Tibial nerve (tissue), 4 donors: ENCODE data around the gene ARID4B. TPM values are rescaled to one million over a fixed set of nuclear protein-coding genes. Genes with fewer than 3 reads are reported as not detected.
A peak's percentile ranks its signal among the peaks of the same experiment; 100 is the strongest.
"Not testable (repeated sequence)": the region's sequence is repeated elsewhere in the genome, so short reads cannot be mapped to it uniquely, and the experiment has no call there.

Experiments
- DNase-seq, 2 donors: peaks; one replicate each; pipeline ENCODE4 v3.0.0-alpha.2; 2019; ENCODE audit warnings: low spot score in 2 of 2
- H3K27ac ChIP-seq, 4 donors: fragments of 200-600 bp; sonication (generic) in 3 of 4; one replicate each; pipeline ENCODE4 v1.5.1; 2017 to 2019; ENCODE audit warnings: mild to moderate bottlenecking in 1 of 4
- H3K27me3 ChIP-seq, 2 donors: fragments of 200-600 bp; sonication (generic) in 1 of 2; one replicate each; pipeline versions ENCODE4 v1.5.1 to v1.6.0; 2017 to 2019
- H3K36me3 ChIP-seq, 3 donors: fragments of 200-600 bp; sonication (generic); one replicate each; pipeline ENCODE4 v1.5.1; 2018 to 2019
- H3K4me1 ChIP-seq, 4 donors: fragments of 200-600 bp; sonication (generic) in 3 of 4; one replicate each; pipeline ENCODE4 v1.5.1; 2017 to 2019
- H3K4me3 ChIP-seq, 4 donors: fragments of 200-600 bp; sonication (generic) in 3 of 4; one replicate each; pipeline ENCODE4 v1.5.1; 2017 to 2019; ENCODE audit warnings: mild to moderate bottlenecking in 1 of 4, moderate library complexity in 1 of 4
- H3K9me3 ChIP-seq, 4 donors: fragments of 200-600 bp; sonication (generic) in 3 of 4; one replicate each; pipeline ENCODE4 v1.5.1; 2017 to 2019
- EP300 ChIP-seq, 2 donors: sonication (generic); formaldehyde crosslinking; IDR thresholded peaks; one replicate each; pipeline ENCODE4 v1.6.1; 2017; ENCODE audit warnings: antibody characterized with exemption in 2 of 2, mild to moderate bottlenecking in 1 of 2
- POLR2A ChIP-seq, 2 donors: fragments of 450-650 bp; IDR thresholded peaks; one replicate each; pipeline ENCODE4 v1.6.1; 2017; ENCODE audit warnings: antibody characterized with exemption in 2 of 2, mild to moderate bottlenecking in 2 of 2, moderate library complexity in 2 of 2
- WGBS, 2 donors: methylation state at CpG; one replicate each; pipeline ENCODE4 v1.1.5; 2018; 5-methylcytosine and 5-hydroxymethylcytosine counted together
- total RNA-seq, 4 donors: library from RNA; depleted of rRNA; stranded (reverse); fragments of >200 nt; gene quantifications; one replicate each; pipeline ENCODE4 v1.1.0, GENCODE V29; 2016
- TF ChIP-seq, protein P1 (sequence below), 5 experiments: fragments of 200-600 bp in 3 of 5; fragments of 450-650 bp in 2 of 5; sonication (generic) in 3 of 5; IDR thresholded peaks; one replicate each; pipeline ENCODE4 v1.5.1; 2016 to 2019; ENCODE audit warnings: antibody characterized with exemption in 5 of 5, mild to moderate bottlenecking in 3 of 5, moderate library complexity in 2 of 5

The ARID4B gene
- total RNA-seq, 4 donors from 2014 or later: 41.6 to 58.8 (median 46.8) TPM

DNA sequence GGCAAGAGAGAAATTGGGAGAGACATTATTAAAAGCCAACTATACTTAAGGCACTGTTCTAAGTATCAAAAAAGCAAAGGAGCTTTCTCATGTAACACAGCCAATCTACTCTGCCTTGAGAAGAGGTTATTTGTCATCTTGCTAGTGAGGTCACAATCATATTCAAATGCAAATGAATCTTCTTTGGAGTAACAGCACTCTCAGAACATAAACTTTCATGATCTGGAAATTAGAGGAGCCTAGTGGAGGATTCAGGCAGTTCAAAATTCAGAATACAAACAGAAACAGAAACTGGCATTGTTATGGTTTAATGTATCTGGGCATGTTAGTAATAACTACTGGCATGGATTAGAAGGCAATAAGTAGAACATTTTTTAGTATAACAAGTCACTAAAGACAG is 57.4 kb downstream of the ARID4B start:
- Histone ChIP-seq H3K36me3 (no peaks in the 10 kb centered on the region), H3K27ac (peak overlapping the region in 3 of 4 donors; percentile 20 to 72 (median 50)), H3K4me3 (peak overlapping the region in 1 of 4 donors; percentile 5), H3K27me3 (no peaks in the 10 kb centered on the region), H3K9me3 (no peaks in the 10 kb centered on the region), H3K4me1 (peaks cover 0 to 62% (median 11%) of the 10 kb centered on the region in 4 donors)
- DNase-seq: no peak
- TF ChIP-seq POLR2A (IDR thresholded peaks at IDR 0.05) (no peak), EP300 (IDR thresholded peaks at IDR 0.05) (no peak)
- TF ChIP-seq, protein P1, sequence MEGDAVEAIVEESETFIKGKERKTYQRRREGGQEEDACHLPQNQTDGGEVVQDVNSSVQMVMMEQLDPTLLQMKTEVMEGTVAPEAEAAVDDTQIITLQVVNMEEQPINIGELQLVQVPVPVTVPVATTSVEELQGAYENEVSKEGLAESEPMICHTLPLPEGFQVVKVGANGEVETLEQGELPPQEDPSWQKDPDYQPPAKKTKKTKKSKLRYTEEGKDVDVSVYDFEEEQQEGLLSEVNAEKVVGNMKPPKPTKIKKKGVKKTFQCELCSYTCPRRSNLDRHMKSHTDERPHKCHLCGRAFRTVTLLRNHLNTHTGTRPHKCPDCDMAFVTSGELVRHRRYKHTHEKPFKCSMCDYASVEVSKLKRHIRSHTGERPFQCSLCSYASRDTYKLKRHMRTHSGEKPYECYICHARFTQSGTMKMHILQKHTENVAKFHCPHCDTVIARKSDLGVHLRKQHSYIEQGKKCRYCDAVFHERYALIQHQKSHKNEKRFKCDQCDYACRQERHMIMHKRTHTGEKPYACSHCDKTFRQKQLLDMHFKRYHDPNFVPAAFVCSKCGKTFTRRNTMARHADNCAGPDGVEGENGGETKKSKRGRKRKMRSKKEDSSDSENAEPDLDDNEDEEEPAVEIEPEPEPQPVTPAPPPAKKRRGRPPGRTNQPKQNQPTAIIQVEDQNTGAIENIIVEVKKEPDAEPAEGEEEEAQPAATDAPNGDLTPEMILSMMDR (IDR thresholded peaks at IDR 0.05): no peak

DNA sequence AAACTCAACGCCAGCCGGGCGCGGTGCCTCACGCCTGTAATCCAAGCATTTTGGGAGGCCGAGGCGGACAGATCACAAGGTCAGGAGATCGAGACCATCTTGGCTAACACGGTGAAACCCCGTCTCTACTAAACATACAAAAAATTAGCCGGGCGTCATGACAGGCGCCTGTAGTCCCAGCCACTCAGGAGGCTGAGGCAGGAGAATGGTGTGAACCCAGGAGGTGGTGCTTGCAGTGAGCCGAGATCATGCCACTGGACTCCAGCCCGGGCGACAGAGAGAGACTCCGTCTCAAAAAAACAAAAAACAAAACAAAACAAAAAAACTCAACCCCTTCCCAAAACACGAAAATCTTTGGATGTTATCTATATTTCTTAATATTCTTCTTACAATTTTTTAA is 58.0 kb downstream of the ARID4B start:
- 56 to 59% methylated on average over 18 of the region's 18 CpGs for WGBS, 2 donors
- H3K27me3 ChIP-seq, DNase-seq, H3K9me3 ChIP-seq, H3K36me3 ChIP-seq: not testable (repeated sequence)
- H3K4me1 ChIP-seq: peaks cover 0 to 61% (median 12%) of the 10 kb centered on the region in 4 donors
- peak overlapping the region in 1 of 4 donors; percentile 5 for H3K4me3 ChIP-seq
- peak overlapping the region in 3 of 4 donors; percentile 20 to 72 (median 50) for H3K27ac ChIP-seq

- no peak for DNase-seq
- no peaks in the 10 kb centered on the region for H3K9me3 ChIP-seq
- H3K27me3 ChIP-seq: no peaks in the 10 kb centered on the region
- WGBS, 2 donors: 96% methylated on average over 11 of the region's 11 CpGs
- no peaks in the 10 kb centered on the region for H3K36me3 ChIP-seq
- H3K4me3 ChIP-seq: no peak overlapping the region
- H3K27ac ChIP-seq: no peak overlapping the region
- TF ChIP-seq, protein P1 (IDR thresholded peaks at IDR 0.05): no peak
- TF ChIP-seq EP300 (IDR thresholded peaks at IDR 0.05): no peak
- no peak for TF ChIP-seq POLR2A (IDR thresholded peaks at IDR 0.05)
- peaks cover 0 to 56% (median 12%) of the 10 kb centered on the region in 4 donors for H3K4me1 ChIP-seq
Measured at GRCh38 chr1:235268379-235269125, 59.4 kb downstream of the ARID4B start.

GRCh38 chr1:235266967-235267366 is 61.0 kb downstream of the ARID4B start:
- Histone ChIP-seq H3K4me1 (peaks cover 0 to 57% (median 15%) of the 10 kb centered on the region in 4 donors), H3K9me3 (no peaks in the 10 kb centered on the region), H3K4me3 (no peak overlapping the region), H3K27ac (no peak overlapping the region), H3K36me3 (no peaks in the 10 kb centered on the region), H3K27me3 (no peaks in the 10 kb centered on the region)
- DNase-seq: no peak
- 92 to 95% methylated on average over 8 of the region's 8 CpGs for WGBS, 2 donors
- TF ChIP-seq POLR2A (IDR thresholded peaks at IDR 0.05): no peak
- TF ChIP-seq EP300 (IDR thresholded peaks at IDR 0.05): no peak

DNA sequence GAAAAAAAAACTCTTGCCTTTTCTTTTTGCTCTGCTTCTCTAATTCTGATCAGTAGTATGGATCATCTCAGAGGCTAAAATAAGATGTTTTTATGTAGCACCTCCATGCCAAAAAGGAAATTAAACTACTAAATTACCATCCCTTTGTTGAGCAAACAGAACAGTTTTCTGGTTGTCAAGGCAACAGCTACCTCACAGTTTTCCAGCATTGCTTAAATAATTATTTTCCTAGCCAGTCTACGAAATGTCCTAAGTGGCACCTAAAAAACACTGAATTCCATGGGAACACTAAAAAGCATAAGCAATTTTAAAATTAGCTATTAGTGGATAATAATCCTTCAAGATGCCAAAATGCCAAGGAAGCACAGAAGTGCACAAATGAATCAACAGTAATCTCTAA is 61.7 kb downstream of the ARID4B start:
- H3K4me3 ChIP-seq: no peak overlapping the region
- H3K9me3 ChIP-seq: no peaks in the 10 kb centered on the region
- TF ChIP-seq POLR2A (IDR thresholded peaks at IDR 0.05) (no peak), EP300 (IDR thresholded peaks at IDR 0.05) (no peak)
- TF ChIP-seq, protein P1 (IDR thresholded peaks at IDR 0.05): no peak
- H3K27me3 ChIP-seq: no peaks in the 10 kb centered on the region
- WGBS, 2 donors: 21 to 28% methylated on average over 1 of the region's 1 CpG
- DNase-seq: no peak
- H3K36me3 ChIP-seq: no peaks in the 10 kb centered on the region
- no peak overlapping the region for H3K27ac ChIP-seq
- peaks cover 0 to 57% (median 13%) of the 10 kb centered on the region in 4 donors for H3K4me1 ChIP-seq

GRCh38 chr1:235265900-235266299 is 62.1 kb downstream of the ARID4B start:
- Histone ChIP-seq H3K36me3 (no peaks in the 10 kb centered on the region), H3K27me3 (no peaks in the 10 kb centered on the region), H3K9me3 (no peaks in the 10 kb centered on the region), H3K4me3 (no peak overlapping the region), H3K4me1 (peaks cover 0 to 57% (median 14%) of the 10 kb centered on the region in 4 donors), H3K27ac (no peak overlapping the region)
- DNase-seq: no peak
- 34 to 38% methylated on average over 3 of the region's 3 CpGs for WGBS, 2 donors
- no peak for TF ChIP-seq EP300 (IDR thresholded peaks at IDR 0.05)
- TF ChIP-seq, protein P1 (IDR thresholded peaks at IDR 0.05): no peak
- TF ChIP-seq POLR2A (IDR thresholded peaks at IDR 0.05): no peak
